GM21381 (cell line): ENCODE results near the gene RAB44.

ENCODE experiments used
- ATAC-seq: cut with Tn5 transposase; IDR thresholded peaks from one replicate; pipeline ENCODE4 v1.9.1; 2021; ENCODE audit warnings: mild to moderate bottlenecking, moderate library complexity; ENCODE audit not compliant: unreplicated experiment

Gene RAB44

DNA sequence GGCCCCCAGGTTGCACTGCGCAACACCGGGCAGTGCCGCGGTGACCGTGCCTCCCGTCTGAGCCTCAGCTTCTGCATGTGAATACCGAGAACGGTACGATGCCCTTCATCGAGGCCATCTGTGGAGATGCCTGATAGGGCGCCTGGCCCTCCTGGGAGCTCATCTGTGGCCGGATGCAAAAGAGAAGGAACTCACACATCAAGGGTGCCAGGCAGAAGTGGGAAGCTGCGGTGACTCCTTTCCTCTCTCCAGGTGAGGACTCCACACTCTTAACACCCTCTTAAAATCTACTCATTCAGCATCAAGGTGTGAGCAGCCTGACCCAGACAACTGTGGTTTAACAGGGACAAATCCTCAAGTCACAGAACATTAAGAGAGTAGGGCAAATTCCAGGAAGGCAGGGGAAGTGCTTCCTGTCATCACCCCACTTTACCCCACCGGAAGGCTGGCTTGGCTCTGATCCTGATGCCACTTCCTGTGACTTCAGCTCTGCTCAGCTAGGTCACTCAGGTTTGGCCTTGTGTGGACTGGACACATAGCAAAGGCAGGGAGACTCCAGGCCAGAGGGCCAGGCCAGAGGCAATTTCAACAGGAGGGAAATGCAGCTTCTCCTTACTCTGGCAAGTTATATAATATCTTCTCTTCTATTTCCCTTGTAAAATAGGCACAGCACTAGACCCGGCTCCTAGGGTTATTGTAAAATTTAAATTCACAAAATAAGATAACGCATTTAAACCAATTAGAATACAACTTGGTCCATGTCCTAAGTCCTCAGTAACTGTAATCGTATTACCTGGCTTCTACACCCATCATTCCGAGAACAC lies 72.3 kb downstream of the RAB44 start:
- no peak for ATAC-seq

GRCh38 chr6:36771145-36771544 lies 73.5 kb downstream of the RAB44 start:
- ATAC-seq = no peak

- no peak for ATAC-seq
These were observed 74.8 kb downstream of the RAB44 start for GRCh38 chr6:36772397-36772796.

DNA sequence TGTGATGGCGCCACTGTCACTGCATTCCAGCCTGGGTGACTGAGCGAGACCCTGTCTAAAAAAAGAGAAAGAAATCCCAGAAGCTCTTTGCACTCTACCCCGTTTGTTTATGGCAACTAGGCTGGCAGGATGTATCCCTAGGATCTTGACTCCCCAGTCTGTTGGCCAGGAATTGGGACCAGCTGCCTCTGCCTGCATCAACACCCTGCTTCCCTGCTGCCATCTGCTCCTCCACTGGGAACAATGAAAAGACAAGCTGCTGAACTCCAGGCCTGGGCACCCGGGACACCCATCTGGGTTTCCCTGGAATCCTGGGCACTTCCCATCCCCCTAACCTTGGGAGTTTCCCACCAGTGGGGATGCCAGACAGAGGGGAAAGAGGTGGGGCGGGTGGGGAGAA lies 76.7 kb downstream of the RAB44 start:
- ATAC-seq = no peak

- ATAC-seq = no peak
These were observed 78.5 kb downstream of the RAB44 start for GRCh38 chr6:36776167-36776566.

DNA sequence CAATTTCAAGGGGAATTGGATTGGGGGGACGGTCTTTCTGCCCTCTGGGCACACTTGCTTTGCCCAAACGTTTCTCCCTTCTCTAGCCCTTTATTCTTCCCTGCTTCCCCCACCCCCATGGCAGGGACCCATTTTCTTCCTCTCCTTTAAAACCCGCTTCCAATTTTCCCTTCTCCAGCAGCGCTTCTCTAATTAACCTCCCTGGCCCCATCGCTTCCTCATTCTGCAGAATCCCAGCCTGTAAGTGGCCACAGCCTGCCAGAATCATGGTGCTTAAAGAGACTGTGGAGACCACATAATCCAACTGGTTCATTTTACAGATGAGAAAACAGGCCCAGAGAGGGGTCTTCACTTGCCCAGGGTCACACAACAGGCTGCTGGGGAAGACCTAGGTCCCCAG lies 80.2 kb downstream of the RAB44 start:
- no peak for ATAC-seq

GRCh38 chr6:36779227-36779626 lies 81.6 kb downstream of the RAB44 start:
- ATAC-seq = no peak

- no peak for ATAC-seq
These were observed 83.0 kb downstream of the RAB44 start for GRCh38 chr6:36780442-36781177.

DNA sequence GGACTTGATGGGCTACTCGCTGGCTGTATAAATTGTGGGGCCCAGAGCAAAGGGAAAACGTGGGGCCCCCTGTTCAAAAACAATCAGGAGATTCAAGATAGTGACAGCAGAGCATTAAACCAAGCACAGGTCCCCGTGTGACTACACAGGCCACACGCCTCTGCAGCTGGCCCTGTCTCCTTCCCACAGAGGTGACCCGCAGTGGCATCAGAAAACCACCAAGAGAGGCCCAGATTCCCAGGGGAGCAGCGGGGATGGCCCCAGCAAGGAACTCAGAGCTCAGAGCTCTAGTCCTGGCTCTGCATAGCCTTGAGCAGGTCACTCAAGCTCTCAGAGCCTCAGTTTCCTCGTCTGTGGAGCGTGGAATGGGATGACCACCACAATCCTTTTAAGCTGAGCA lies 84.0 kb downstream of the RAB44 start:
- no peak for ATAC-seq
